Measurements from ENCODE around the gene OTOA. TPM values are rescaled to one million over a fixed set of nuclear protein-coding genes. Genes with fewer than 3 reads are reported as not detected.

OTOA gene
- total RNA-seq, 1 experiment from 2014 or later = not detected

DNA sequence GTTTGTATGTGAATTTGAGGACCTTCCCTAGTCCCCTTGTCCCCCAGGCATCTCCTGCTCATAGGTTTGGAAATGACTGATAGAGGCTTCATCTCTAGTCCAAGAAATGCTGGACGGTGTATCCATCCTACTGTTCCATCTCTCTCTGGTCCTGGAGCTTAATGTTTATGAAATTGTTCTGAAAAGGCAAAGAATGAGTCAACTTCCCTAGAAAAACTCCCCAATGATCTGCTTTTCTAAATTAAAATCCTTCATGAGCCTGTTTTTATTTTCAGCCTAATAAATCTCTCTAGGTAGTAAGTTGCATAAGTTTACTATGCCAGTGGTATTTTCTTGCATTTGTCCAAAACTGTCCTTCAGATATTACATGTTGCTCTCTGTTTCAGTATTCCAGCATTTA lies 9.3 kb upstream of the OTOA start:
- Histone ChIP-seq H3K9me2 (ENCODE audit: insufficient read depth) (no peaks in the 10 kb centered on the region), H4K20me1 (ENCODE audit: insufficient read depth) (no peaks in the 10 kb centered on the region), H3K27me3 (ENCODE audit: insufficient read depth, low read depth) (no peaks in the 10 kb centered on the region), H3K27ac (no peak overlapping the region), H3K9me3 (ENCODE audit: insufficient read depth, low read depth) (no peaks in the 10 kb centered on the region), H3K4me2 (no peak overlapping the region), H2AFZ (no peak overlapping the region), H3F3A (ENCODE audit: insufficient read depth, low read depth) (peaks cover 24% of the 10 kb centered on the region; the same call in 1 of the 2 replicates), H3K36me3 (ENCODE audit: low read depth) (no peaks in the 10 kb centered on the region), H3K4me1 (replicated peaks; ENCODE audit: insufficient read depth) (no peaks in the 10 kb centered on the region), H3K79me2 (ENCODE audit: low read depth) (peaks cover 9% of the 10 kb centered on the region; the same call in 1 of the 2 replicates), H3K4me3 (no peak overlapping the region)
- ChIA-PET CTCF (interaction anchor here (0.6 kb wide), 2 partner anchors 340 to 386 kb away, joined by 11 to 18 read pairs; no protein-coding TSS in a partner anchor), POLR2A (ENCODE audit: unreplicated experiment) (no interaction called here)
- no peak for DNase-seq
- intact Hi-C loops (cut with micrococcal nuclease; ENCODE audit: unreplicated experiment) = no loop called here
- TF ChIP-seq EZH2 (IDR thresholded peaks at IDR 0.05; ENCODE audit: low read depth) = no peak
- TF ChIP-seq, protein P1, sequence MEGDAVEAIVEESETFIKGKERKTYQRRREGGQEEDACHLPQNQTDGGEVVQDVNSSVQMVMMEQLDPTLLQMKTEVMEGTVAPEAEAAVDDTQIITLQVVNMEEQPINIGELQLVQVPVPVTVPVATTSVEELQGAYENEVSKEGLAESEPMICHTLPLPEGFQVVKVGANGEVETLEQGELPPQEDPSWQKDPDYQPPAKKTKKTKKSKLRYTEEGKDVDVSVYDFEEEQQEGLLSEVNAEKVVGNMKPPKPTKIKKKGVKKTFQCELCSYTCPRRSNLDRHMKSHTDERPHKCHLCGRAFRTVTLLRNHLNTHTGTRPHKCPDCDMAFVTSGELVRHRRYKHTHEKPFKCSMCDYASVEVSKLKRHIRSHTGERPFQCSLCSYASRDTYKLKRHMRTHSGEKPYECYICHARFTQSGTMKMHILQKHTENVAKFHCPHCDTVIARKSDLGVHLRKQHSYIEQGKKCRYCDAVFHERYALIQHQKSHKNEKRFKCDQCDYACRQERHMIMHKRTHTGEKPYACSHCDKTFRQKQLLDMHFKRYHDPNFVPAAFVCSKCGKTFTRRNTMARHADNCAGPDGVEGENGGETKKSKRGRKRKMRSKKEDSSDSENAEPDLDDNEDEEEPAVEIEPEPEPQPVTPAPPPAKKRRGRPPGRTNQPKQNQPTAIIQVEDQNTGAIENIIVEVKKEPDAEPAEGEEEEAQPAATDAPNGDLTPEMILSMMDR (conservative IDR thresholded peaks at IDR 0.05) = no peak
- no TSS peak for BruUV-seq (replicated peaks)

DNA sequence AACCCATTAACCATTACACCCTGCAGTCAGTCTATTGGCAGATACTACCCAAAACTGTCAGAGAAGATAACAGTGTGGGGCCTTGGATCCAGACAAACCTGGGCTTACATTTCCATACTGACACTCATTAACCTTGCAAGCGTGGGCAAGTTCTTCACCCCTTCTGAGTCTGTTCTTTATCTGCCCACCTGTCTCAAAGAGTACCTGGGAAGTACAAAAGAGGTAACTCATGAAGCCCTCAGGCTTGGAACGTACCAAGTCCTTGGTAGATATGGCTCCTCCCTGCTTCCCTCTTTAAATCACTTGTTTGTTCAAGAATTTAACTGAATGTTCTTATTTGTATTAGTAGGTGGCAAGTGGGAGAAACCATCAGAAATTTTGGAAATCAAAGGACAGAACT lies 8.9 kb upstream of the OTOA start:
- Histone ChIP-seq H3K27ac (no peak overlapping the region), H3K4me1 (replicated peaks; ENCODE audit: insufficient read depth) (no peaks in the 10 kb centered on the region), H3K27me3 (ENCODE audit: insufficient read depth, low read depth) (no peaks in the 10 kb centered on the region), H3K4me2 (no peak overlapping the region), H3F3A (ENCODE audit: insufficient read depth, low read depth) (peaks cover 27% of the 10 kb centered on the region; the same call in 1 of the 2 replicates), H3K9me2 (ENCODE audit: insufficient read depth) (no peaks in the 10 kb centered on the region), H3K9me3 (ENCODE audit: insufficient read depth, low read depth) (no peaks in the 10 kb centered on the region), H3K36me3 (ENCODE audit: low read depth) (no peaks in the 10 kb centered on the region), H3K4me3 (no peak overlapping the region), H3K79me2 (ENCODE audit: low read depth) (peaks cover 6% of the 10 kb centered on the region; the same call in 1 of the 2 replicates), H2AFZ (no peak overlapping the region), H4K20me1 (ENCODE audit: insufficient read depth) (no peaks in the 10 kb centered on the region)
- CTCF ChIA-PET = no interaction called here
- POLR2A ChIA-PET (ENCODE audit: unreplicated experiment) = no interaction called here
- TF ChIP-seq EZH2 (IDR thresholded peaks at IDR 0.05; ENCODE audit: low read depth) = no peak
- TF ChIP-seq, protein P1 (conservative IDR thresholded peaks at IDR 0.05) = no peak
- DNase-seq = no peak
- intact Hi-C loops (cut with micrococcal nuclease; ENCODE audit: unreplicated experiment) = loop anchor here (5.0 kb wide), 2 partner anchors 147 to 442 kb away; no protein-coding TSS in a partner anchor
- BruUV-seq (replicated peaks) = no TSS peak

DNA sequence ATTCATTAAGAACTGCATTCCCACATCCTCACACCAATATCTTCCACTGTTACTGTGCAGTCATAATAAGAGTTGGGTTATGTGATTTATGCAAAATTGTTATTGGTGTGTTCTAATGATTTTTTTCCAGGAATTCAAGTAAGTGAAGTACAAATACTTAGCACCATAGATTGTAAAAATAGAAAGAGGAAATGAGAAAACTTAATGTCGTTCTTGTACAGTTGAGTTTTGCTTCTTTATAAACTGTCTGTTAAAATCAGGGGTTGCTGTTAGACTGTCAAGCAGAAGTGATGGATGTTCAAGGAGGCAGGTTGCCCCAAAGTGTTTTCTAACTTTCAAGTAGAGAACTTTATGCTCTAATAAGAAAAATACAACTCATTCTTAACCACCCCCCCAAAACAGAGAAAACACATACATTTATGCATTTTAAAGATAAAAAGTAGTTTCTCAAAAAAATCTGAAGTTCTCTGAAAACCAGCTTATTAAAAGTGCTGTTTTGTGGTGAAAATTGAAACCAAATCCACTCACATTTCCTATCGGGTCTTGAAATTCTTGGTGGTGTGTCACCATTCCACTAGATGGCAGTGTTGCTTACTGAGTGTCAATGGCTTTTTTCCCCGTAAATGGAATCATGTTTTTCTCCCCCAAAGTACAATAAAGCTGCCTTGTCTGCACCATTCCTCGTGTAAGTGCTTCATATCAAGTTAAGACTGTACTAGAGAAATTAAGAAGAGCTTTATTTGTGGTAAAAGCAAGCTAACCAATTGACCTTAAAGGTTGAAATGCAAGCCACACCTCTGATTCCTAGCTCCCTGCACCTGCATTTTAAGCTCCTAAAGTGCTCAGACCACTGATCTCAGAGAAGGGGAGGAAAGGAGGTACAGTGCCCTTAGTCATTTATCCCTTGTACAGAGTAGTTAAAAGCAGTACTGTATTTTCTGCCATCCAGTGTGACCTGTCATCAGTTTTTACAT lies 6.7 kb upstream of the OTOA start:
- Histone ChIP-seq H3K4me1 (replicated peaks; ENCODE audit: insufficient read depth) (no peaks in the 10 kb centered on the region), H4K20me1 (ENCODE audit: insufficient read depth) (no peaks in the 10 kb centered on the region), H3K4me2 (no peak overlapping the region), H2AFZ (no peak overlapping the region), H3K27me3 (ENCODE audit: insufficient read depth, low read depth) (no peaks in the 10 kb centered on the region), H3K9me3 (ENCODE audit: insufficient read depth, low read depth) (no peaks in the 10 kb centered on the region), H3F3A (ENCODE audit: insufficient read depth, low read depth) (peaks cover 30% of the 10 kb centered on the region; the same call in 1 of the 2 replicates), H3K79me2 (ENCODE audit: low read depth) (no peaks in the 10 kb centered on the region), H3K36me3 (ENCODE audit: low read depth) (no peaks in the 10 kb centered on the region), H3K27ac (no peak overlapping the region), H3K4me3 (no peak overlapping the region), H3K9me2 (ENCODE audit: insufficient read depth) (no peaks in the 10 kb centered on the region)
- POLR2A ChIA-PET (ENCODE audit: unreplicated experiment) = interaction anchor here (0.6 kb wide), 2 partner anchors 323 to 1431 kb away, joined by 5 read pairs; no protein-coding TSS in a partner anchor
- BruUV-seq (replicated peaks) = no TSS peak
- TF ChIP-seq, protein P1 (conservative IDR thresholded peaks at IDR 0.05) = peak; percentile 89
- TF ChIP-seq EZH2 (IDR thresholded peaks at IDR 0.05; ENCODE audit: low read depth) = no peak
- peak; percentile 24 to 39 for DNase-seq
- CTCF ChIA-PET = interaction anchor here (0.6 to 1.4 kb wide), 8 partner anchors 8 to 531 kb away, joined by 4 to 13 read pairs (median 6); no protein-coding TSS in a partner anchor
- intact Hi-C loops (cut with micrococcal nuclease; ENCODE audit: unreplicated experiment) = loop anchor here (1.0 to 5.0 kb wide), 3 partner anchors 51 to 440 kb away; no protein-coding TSS in a partner anchor

All from PC-9 (cell line).